22Rv1 (cell line): Measurements from ENCODE around the gene CPNE4.

Source experiments
- CTCF ChIP-seq: fragments of 450-650 bp; IDR thresholded peaks from 2 replicates; pipeline ENCODE4 v1.5.1; 2017; ENCODE audit warnings: mild to moderate bottlenecking
- ZFX ChIP-seq: fragments of 450-650 bp; IDR thresholded peaks from 2 replicates; pipeline ENCODE4 v1.6.1; 2017; ENCODE audit warnings: antibody characterized with exemption, borderline replicate concordance

- TF ChIP-seq CTCF: no peak
- TF ChIP-seq ZFX: no peak
Observed at GRCh38 chr3:131755380-131755779, 279.4 kb downstream of the CPNE4 start.
